Fibroblast of lung (primary cell): ENCODE measurements around the gene CCDC27.
"Not testable (repeated sequence)": the region's sequence is repeated elsewhere in the genome, so short reads cannot be mapped to it uniquely, and the experiment has no call there.

Experiments used
- EZH2 ChIP-seq: IDR thresholded peaks from 2 replicates; pipeline ENCODE4 v1.5.1; 2012; ENCODE audit warnings: low read length, control low read depth, mild to moderate bottlenecking; ENCODE audit errors: missing control alignments
- TF ChIP-seq, protein P1 (sequence below), 2 donors: IDR thresholded peaks in 1 of 2; conservative IDR thresholded peaks in 1 of 2; 1 replicate in 1 of 2; 2 replicates in 1 of 2; pipeline ENCODE4 v1.5.1; 2011 to 2012; ENCODE audit warnings: low read length in 2 of 2, control low read depth in 1 of 2, inconsistent platforms in 1 of 2, low read depth in 1 of 2, mild to moderate bottlenecking in 1 of 2

DNA sequence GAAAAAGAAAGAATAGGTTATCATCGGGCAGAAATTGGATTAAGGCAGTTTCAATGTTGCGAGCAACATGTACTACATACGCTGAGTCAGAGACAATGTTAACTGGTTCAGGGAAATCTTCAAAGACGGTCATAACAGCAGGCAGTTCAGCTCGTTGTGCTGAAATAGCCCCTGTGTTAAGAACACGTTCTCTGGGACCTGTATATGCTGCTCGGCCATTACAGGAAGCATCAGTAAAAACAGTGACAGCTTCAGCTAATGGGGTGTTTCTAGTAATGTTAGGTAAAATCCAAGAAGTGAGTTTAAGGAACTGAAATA, 52.3 kb downstream of the CCDC27 start:
- TF ChIP-seq, protein P1, sequence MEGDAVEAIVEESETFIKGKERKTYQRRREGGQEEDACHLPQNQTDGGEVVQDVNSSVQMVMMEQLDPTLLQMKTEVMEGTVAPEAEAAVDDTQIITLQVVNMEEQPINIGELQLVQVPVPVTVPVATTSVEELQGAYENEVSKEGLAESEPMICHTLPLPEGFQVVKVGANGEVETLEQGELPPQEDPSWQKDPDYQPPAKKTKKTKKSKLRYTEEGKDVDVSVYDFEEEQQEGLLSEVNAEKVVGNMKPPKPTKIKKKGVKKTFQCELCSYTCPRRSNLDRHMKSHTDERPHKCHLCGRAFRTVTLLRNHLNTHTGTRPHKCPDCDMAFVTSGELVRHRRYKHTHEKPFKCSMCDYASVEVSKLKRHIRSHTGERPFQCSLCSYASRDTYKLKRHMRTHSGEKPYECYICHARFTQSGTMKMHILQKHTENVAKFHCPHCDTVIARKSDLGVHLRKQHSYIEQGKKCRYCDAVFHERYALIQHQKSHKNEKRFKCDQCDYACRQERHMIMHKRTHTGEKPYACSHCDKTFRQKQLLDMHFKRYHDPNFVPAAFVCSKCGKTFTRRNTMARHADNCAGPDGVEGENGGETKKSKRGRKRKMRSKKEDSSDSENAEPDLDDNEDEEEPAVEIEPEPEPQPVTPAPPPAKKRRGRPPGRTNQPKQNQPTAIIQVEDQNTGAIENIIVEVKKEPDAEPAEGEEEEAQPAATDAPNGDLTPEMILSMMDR (conservative IDR thresholded peaks at IDR 0.05 in 1 of 2, IDR thresholded peaks at IDR 0.05 in 1 of 2; ENCODE audit: low read depth in 1 of 2, low read length in 2 of 2): not testable (repeated sequence)
- not testable (repeated sequence) for TF ChIP-seq EZH2
